Measurements from ENCODE around the gene GNL1. TPM values are rescaled to one million over a fixed set of nuclear protein-coding genes. Genes with fewer than 3 reads are reported as not detected.
A peak's percentile ranks its signal among the peaks of the same experiment; 100 is the strongest.

The GNL1 gene
- total and polyA plus RNA-seq, 2 donors (not counting 1 experiment from before 2014, with no cell fraction given) = 36.0 to 107 TPM

- H3K27ac ChIP-seq (ENCODE audit: low read length in 2 of 2) = peak within 1 kb of the TSS; percentile 82 to 92
- POLR2A ChIA-PET = interaction anchor here (0.6 to 2.3 kb wide), 8 partner anchors 11 to 103 kb away, joined by 3 to 19 read pairs (median 4); partner anchors contain the start of genes GNL1, MRPS18B, PPP1R10 and PRR3
- peaks cover 25 to 32% of the 10 kb centered on the region in 2 donors for H3K4me1 ChIP-seq (ENCODE audit: control insufficient read depth in 2 of 2, insufficient read depth in 2 of 2, low read length in 2 of 2)
- DNase-seq (peak; percentile 99), ATAC-seq (ENCODE audit: low read depth) (peak; percentile 98)
- Mint-ChIP-seq H3K27me3 (no peaks in the 10 kb centered on the region), H3K4me1 (peaks cover 54% of the 10 kb centered on the region), H3K9me3 (ENCODE audit: insufficient read depth) (no peaks in the 10 kb centered on the region), H3K4me3 (peak within 1 kb of the TSS; percentile 96), H3K27ac (peak within 1 kb of the TSS; percentile 93)
- intact Hi-C loops (cut with micrococcal nuclease) = loop anchor here (1.0 to 5.0 kb wide), 9 partner anchors 15 to 171 kb away; partner anchors contain the start of genes DHX16, FLOT1, GNL1 and IER3
- peak within 1 kb of the TSS; percentile 85 for H2AFZ ChIP-seq (ENCODE audit: insufficient read depth, low read depth, low read length, poor library complexity, severe bottlenecking)
- peaks cover 70% of the 10 kb centered on the region for H3K79me2 ChIP-seq (ENCODE audit: control insufficient read depth, insufficient read depth, low read length)
- H3K4me2 ChIP-seq (replicated peaks; ENCODE audit: low read depth, low read length, poor library complexity, severe bottlenecking) = peak within 1 kb of the TSS; percentile 72
- TF ChIP-seq CTCF (IDR thresholded peaks at IDR 0.05) = no peak
- no peak for TF ChIP-seq EZH2 (IDR thresholded peaks at IDR 0.05; ENCODE audit: borderline replicate concordance, insufficient read depth, low read depth, low read length, poor library complexity, severe bottlenecking)
- no peaks in the 10 kb centered on the region for H3K27me3 ChIP-seq (replicated peaks in 1 of 4; ENCODE audit: control extremely low read depth in 1 of 4, control insufficient read depth in 3 of 4, insufficient read depth in 4 of 4, low read length in 3 of 4)
- under 1% methylated on average over 58 of the region's 59 CpGs for WGBS (ENCODE audit: insufficient coverage)
- CTCF ChIA-PET = interaction anchor here (0.6 to 2.7 kb wide), 14 partner anchors 13 to 698 kb away, joined by 3 to 29 read pairs (median 4); no protein-coding TSS in a partner anchor
- peaks cover 0 to 4% of the 10 kb centered on the region in 2 experiments for H3K36me3 ChIP-seq (replicated peaks in 1 of 2; ENCODE audit: control extremely low read depth in 1 of 2, control insufficient read depth in 1 of 2, extremely low read depth in 1 of 2, insufficient read depth in 2 of 2, low read length in 1 of 2)
- peak within 1 kb of the TSS; percentile 69 to 93 (median 87) for H3K4me3 ChIP-seq (ENCODE audit: control extremely low read depth in 1 of 5, extremely low read depth in 1 of 5, insufficient read depth in 1 of 5, low read depth in 2 of 5, low read length in 4 of 5)
- peaks cover 33% of the 10 kb centered on the region for H4K20me1 ChIP-seq (ENCODE audit: control insufficient read depth, insufficient read depth, low read length, poor library complexity, severe bottlenecking)
- H3K9ac ChIP-seq (ENCODE audit: low read length) = peak within 1 kb of the TSS; percentile 88
- no peaks in the 10 kb centered on the region for H3K9me3 ChIP-seq (ENCODE audit: control extremely low read depth in 1 of 3, control insufficient read depth in 2 of 3, insufficient read depth in 1 of 3, low read length in 2 of 3)
Measured at GRCh38 chr6:30571075-30571761, 14.9 kb upstream of the GNL1 start, which contains the start of gene ABCF1. Gene ABCF1 (plus strand): TSS chr6:30571442. CDS start chr6:30571488, 46 bp downstream.

All from B cell (primary cell).